Measurements from ENCODE around the gene MAPRE2.

DNA sequence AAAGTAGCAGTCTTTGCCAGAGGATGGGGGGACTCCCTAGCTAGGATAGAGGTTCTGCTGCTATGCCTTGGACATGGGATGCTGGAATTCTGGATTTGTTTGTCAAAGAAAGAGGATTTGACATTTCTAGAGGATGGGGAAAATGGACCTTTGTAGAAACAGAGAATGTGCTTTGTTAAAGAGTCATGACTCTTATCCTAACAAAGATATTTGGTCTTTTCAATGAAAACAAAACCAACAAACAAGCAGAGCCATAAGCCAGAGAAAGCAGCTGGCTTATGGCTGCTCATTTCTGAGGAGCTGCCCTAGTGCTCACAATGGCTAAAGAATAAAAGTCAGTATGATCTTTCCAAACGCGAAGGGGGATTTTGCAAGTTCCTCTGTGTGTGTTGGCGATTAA lies 40.8 kb upstream of the MAPRE2 start:
- no peak for TF ChIP-seq EZH2phosphoT487 (IDR thresholded peaks at IDR 0.05; ENCODE audit: insufficient read depth, low read depth)
- TF ChIP-seq EZH2 (IDR thresholded peaks at IDR 0.05; ENCODE audit: insufficient read depth, poor library complexity, severe bottlenecking), result no peak
